K562 (cell line): Measurements from ENCODE around the gene TOP3A. TPM values are rescaled to one million over a fixed set of nuclear protein-coding genes. Genes with fewer than 3 reads are reported as not detected.
A peak's percentile ranks its signal among the peaks of the same experiment; 100 is the strongest.

Experiments used
- AFF4 ChIP-seq: sonication (generic); formaldehyde crosslinking; IDR thresholded peaks from 2 replicates; pipeline ENCODE4 v1.8.0; 2023; ENCODE audit warnings: mild to moderate bottlenecking, missing genetic modification reagents
- ARHGAP35 ChIP-seq: fragments of 450-650 bp; IDR thresholded peaks from 2 replicates; pipeline ENCODE4 v1.6.1; 2018; ENCODE audit not compliant: partially characterized antibody
- ATF4 ChIP-seq: fragments of 450-650 bp; formaldehyde crosslinking; IDR thresholded peaks from 2 replicates; pipeline ENCODE4 v1.4.0; 2022; ENCODE audit warnings: mild to moderate bottlenecking, moderate library complexity
- CREB1 ChIP-seq, 2 experiments: sonication (generic) in 1 of 2; formaldehyde crosslinking in 1 of 2; IDR thresholded peaks; 2 replicates each; pipeline versions ENCODE4 v1.6.1 to v1.8.0; 2012 to 2022; ENCODE audit warnings: inconsistent platforms in 1 of 2, mild to moderate bottlenecking in 1 of 2, missing genetic modification reagents in 1 of 2, moderate library complexity in 1 of 2
- CTCF ChIP-seq, 3 experiments: IDR thresholded peaks in 2 of 3; conservative IDR thresholded peaks in 1 of 3; 2 replicates each; pipeline ENCODE4 v1.5.1; 2011 to 2012; ENCODE audit warnings: low read length in 3 of 3, mild to moderate bottlenecking in 3 of 3, control low read depth in 2 of 3, improper control_type of control experiment in 1 of 3, inconsistent platforms in 1 of 3, low read depth in 1 of 3, mixed read lengths in 1 of 3, moderate library complexity in 1 of 3; ENCODE audit not compliant: insufficient read depth in 2 of 3
- DPF2 ChIP-seq: fragments of 450-650 bp; IDR thresholded peaks from 2 replicates; pipeline ENCODE4 v1.6.1; 2016
- ELF2 ChIP-seq: fragments of 250-450 bp; sonication (Bioruptor Pico); IDR thresholded peaks from 2 replicates; pipeline ENCODE4 v1.5.0; 2021; ENCODE audit warnings: mild to moderate bottlenecking
- IRF1 ChIP-seq: sonication (generic); formaldehyde crosslinking; IDR thresholded peaks from 2 replicates; pipeline ENCODE4 v1.8.0; 2022; ENCODE audit warnings: missing genetic modification reagents, mild to moderate bottlenecking, borderline replicate concordance
- NR3C1 ChIP-seq: sonication (generic); formaldehyde crosslinking; IDR thresholded peaks from 2 replicates; pipeline ENCODE4 v1.8.1; 2022; ENCODE audit warnings: missing genetic modification reagents
- PKNOX1 ChIP-seq: fragments of 450-650 bp; IDR thresholded peaks from 2 replicates; pipeline ENCODE4 v1.6.1; 2016
- THRA ChIP-seq: fragments of 450-650 bp; IDR thresholded peaks from 2 replicates; pipeline ENCODE4 v1.6.1; 2017; ENCODE audit warnings: mild to moderate bottlenecking, moderate library complexity
- USF2 ChIP-seq: sonication (generic); formaldehyde crosslinking; IDR thresholded peaks from 2 replicates; pipeline ENCODE4 v1.5.0; 2020; ENCODE audit warnings: missing genetic modification reagents
- YY1 ChIP-seq, 3 experiments: IDR thresholded peaks; 2 replicates each; pipeline ENCODE4 v1.6.1; 2011; ENCODE audit warnings: low read length in 2 of 3, mild to moderate bottlenecking in 2 of 3, moderate library complexity in 2 of 3, borderline replicate concordance in 1 of 3, control low read depth in 1 of 3, low read depth in 1 of 3; ENCODE audit not compliant: insufficient read depth in 3 of 3, insufficient replicate concordance in 2 of 3, control insufficient read depth in 1 of 3, insufficient read length in 1 of 3; ENCODE audit errors: extremely low read depth in 1 of 3
- ZFPM2 ChIP-seq: fragments of 250-450 bp; sonication (Bioruptor Pico); IDR thresholded peaks from 2 replicates; pipeline ENCODE4 v1.5.1; 2022; ENCODE audit warnings: mild to moderate bottlenecking
- polyA plus RNA-seq, 8 experiments: library from polyadenylated mRNA; depleted of rRNA in 4 of 8; stranded (reverse) in 5 of 8; unstranded in 3 of 8; fragments of >200 nt; fragmentation: Nextera tagmentation in 2 of 8; fragmentation: Illumina TruSeq in 1 of 8; extraction: Ambion mirVana in 2 of 8; extraction: Trizol in 1 of 8; gene quantifications; 2 replicates each; pipeline versions ENCODE4 v1.2.1 to v1.2.3, GENCODE V29; 2011 to 2014; ENCODE audit warnings: inconsistent platforms in 1 of 8, missing spikeins in 1 of 8
- total RNA-seq, 7 experiments: library from RNA; depleted of rRNA in 6 of 7; stranded (reverse); fragments of >200 nt in 6 of 7; fragmentation: Illumina TruSeq in 2 of 7; extraction: Trizol in 2 of 7; gene quantifications; 2 replicates each; pipeline versions ENCODE4 v1.2.1 to v1.2.3, GENCODE V29; 2011 to 2021; ENCODE audit warnings: low replicate concordance in 1 of 7

TOP3A gene
- total and polyA plus RNA-seq, 9 of the 15 experiments (the other 6 are each of a cell fraction or from before 2014, with no cell fraction given): 5.2 to 49.7 (median 24.7) TPM

GRCh38 chr17:18260332-18261145, 54.3 kb downstream of the TOP3A start, which contains the start of gene MIEF2 (continued):
- TF ChIP-seq THRA (no peak), USF2 (CRISPR knock-in tag) (peak; percentile 52; the same call in 1 of the 2 replicates), CTCF (IDR thresholded peaks at IDR 0.05 in 2 of 3, conservative IDR thresholded peaks at IDR 0.05 in 1 of 3; ENCODE audit: insufficient read depth in 2 of 3, low read depth in 1 of 3, low read length in 3 of 3) (no peak), PKNOX1 (peak; percentile 99), ZFPM2 (no peak), AFF4 (CRISPR knock-in tag) (0 out of 2 replicates have a peak, but pooled peaks have one; percentile 11), YY1 (IDR thresholded peaks at IDR 0.05; ENCODE audit: borderline replicate concordance in 1 of 3, control insufficient read depth in 1 of 3, extremely low read depth in 1 of 3, insufficient read depth in 3 of 3, insufficient read length in 1 of 3, insufficient replicate concordance in 2 of 3, low read depth in 1 of 3, low read length in 2 of 3) (no peak), ELF2 (CRISPR knock-in tag) (no peak), ARHGAP35 (no peak), CREB1 (IDR thresholded peaks at IDR 0.05) (peak; percentile 47; the same call in 1 of the 2 replicates), CREB1 (CRISPR knock-in tag; IDR thresholded peaks at IDR 0.05) (peak; percentile 67; the same call in 1 of the 2 replicates), ATF4 (CRISPR knock-in tag) (no peak), NR3C1 (CRISPR knock-in tag) (no peak), IRF1 (no peak), DPF2 (no peak)
